K562 (cell line): ENCODE data around the gene SULT1A2. TPM values are rescaled to one million over a fixed set of nuclear protein-coding genes. Genes with fewer than 3 reads are reported as not detected.
"Not testable (repeated sequence)": the region's sequence is repeated elsewhere in the genome, so short reads cannot be mapped to it uniquely, and the experiment has no call there.

Experiments
- ATAC-seq: fragments of 200-7000 bp; cut with Tn5 transposase; 3 replicates; pipeline ENCODE4 v1.9.1; 2020; ENCODE audit warnings: moderate library complexity
- BruUV-seq: library from RNA; stranded (reverse); fragments of 400-500 nt; replicated peaks from 2 replicates; lab custom pipeline; 2021; lab: Mats Ljungman, UMichigan
- CTCF ChIA-PET: fragments of 300-600 bp; formaldehyde crosslinking; extraction: SDS; loops from one replicate; lab custom pipeline; 2021; ENCODE audit warnings: low intra/inter-chr PET ratio; lab: Yijun Ruan, JAX
- POLR2A ChIA-PET: fragments of 300-600, 350-650 bp; sonication (Branson Sonifier 250); formaldehyde crosslinking; extraction: SDS; loops from one replicate; lab custom pipeline; 2021; ENCODE audit warnings: antibody characterized with exemption, inconsistent platforms; lab: Yijun Ruan, JAX
- DNase-seq, 4 experiments: peaks; one replicate each; pipeline versions ENCODE4 v3.0.0 to v3.0.0-alpha.2; 2011 to 2018; ENCODE audit warnings: low spot score in 3 of 4, mixed read lengths in 3 of 4; ENCODE audit errors: extremely low read depth in 1 of 4
- FAIRE-seq: peaks from 2 replicates; lab custom pipeline; 2011; peaks lifted over from hg19 to GRCh38; lab: Jason Lieb, UNC
- H2AFZ ChIP-seq: 2 replicates; pipeline ENCODE4 v1.6.0; 2011; ENCODE audit warnings: low read depth, low read length, control low read depth, inconsistent platforms
- H3K27ac ChIP-seq: fragments of 200-600 bp; 3 replicates; pipeline ENCODE4 v1.8.0; 2011; ENCODE audit warnings: low read depth, mild to moderate bottlenecking, control low read depth, inconsistent platforms, low read length, moderate library complexity, mixed read lengths; ENCODE audit errors: extremely low read depth
- H3K27me3 ChIP-seq, 2 experiments: fragments of 300-600 bp in 1 of 2; 2 replicates in 1 of 2; 3 replicates in 1 of 2; pipeline versions ENCODE4 v1.6.0 to v1.8.0; 2011; ENCODE audit warnings: inconsistent platforms in 2 of 2, low read length in 2 of 2, mild to moderate bottlenecking in 1 of 2, mixed read lengths in 1 of 2, moderate library complexity in 1 of 2; ENCODE audit not compliant: control insufficient read depth in 2 of 2, insufficient read depth in 2 of 2
- H3K36me3 ChIP-seq: fragments of 300-600 bp; 3 replicates; pipeline ENCODE4 v1.8.0; 2011; ENCODE audit warnings: mild to moderate bottlenecking, low read length, inconsistent platforms; ENCODE audit not compliant: control insufficient read depth, insufficient read depth
- H3K4me1 ChIP-seq, 2 experiments: fragments of 200-600 bp in 1 of 2; replicated peaks in 1 of 2; 2 replicates in 1 of 2; 3 replicates in 1 of 2; pipeline versions ENCODE4 v1.5.1 to v1.8.0; 2011; ENCODE audit warnings: inconsistent platforms in 2 of 2, low read length in 2 of 2, mild to moderate bottlenecking in 1 of 2, mixed read lengths in 1 of 2, moderate library complexity in 1 of 2; ENCODE audit not compliant: control insufficient read depth in 2 of 2, insufficient read depth in 2 of 2
- H3K4me2 ChIP-seq: 2 replicates; pipeline ENCODE4 v1.6.1; 2011; ENCODE audit warnings: low read length, control low read depth, inconsistent platforms, mixed read lengths; ENCODE audit not compliant: insufficient read depth
- H3K4me3 ChIP-seq: fragments of 200-600 bp; sonication (generic), shearing (Covaris generic); 2 replicates; pipeline ENCODE4 v1.5.1; 2016; ENCODE audit warnings: control low read depth, inconsistent platforms
- H3K79me2 ChIP-seq: fragments of 200-600 bp; 3 replicates; pipeline ENCODE4 v1.8.0; 2011; ENCODE audit warnings: low read length, inconsistent platforms; ENCODE audit not compliant: control insufficient read depth, insufficient read depth
- H3K9ac ChIP-seq, 2 experiments: 2 replicates each; pipeline versions ENCODE4 v1.6.0 to v1.6.1; 2011; ENCODE audit warnings: low read depth in 2 of 2, low read length in 2 of 2, control low read depth in 1 of 2, inconsistent platforms in 1 of 2, mild to moderate bottlenecking in 1 of 2, mixed read lengths in 1 of 2; ENCODE audit not compliant: insufficient read depth in 1 of 2
- H3K9me1 ChIP-seq: one replicate; pipeline ENCODE4 v1.6.0; 2011; ENCODE audit warnings: inconsistent platforms, mild to moderate bottlenecking, low read length, moderate library complexity; ENCODE audit not compliant: control insufficient read depth, insufficient read depth
- H3K9me3 ChIP-seq: replicated peaks from 2 replicates; pipeline ENCODE4 v1.5.1; 2011; ENCODE audit warnings: low read depth, low read length, inconsistent platforms; ENCODE audit not compliant: control insufficient read depth, insufficient read depth
- H4K20me1 ChIP-seq: replicated peaks from 2 replicates; pipeline ENCODE4 v1.6.1; 2011; ENCODE audit warnings: low read length, inconsistent platforms, mixed read lengths; ENCODE audit not compliant: control insufficient read depth, insufficient read depth
- ARNT ChIP-seq, 2 experiments: fragments of 450-650 bp; IDR thresholded peaks; 2 replicates each; pipeline ENCODE4 v1.6.1; 2016; ENCODE audit warnings: mild to moderate bottlenecking in 1 of 2
- CTBP1 ChIP-seq: fragments of 450-650 bp; IDR thresholded peaks from 2 replicates; pipeline ENCODE4 v1.6.1; 2016; ENCODE audit warnings: borderline replicate concordance
- GATAD2B ChIP-seq: fragments of 450-650 bp; IDR thresholded peaks from 2 replicates; pipeline ENCODE4 v1.6.1; 2017; ENCODE audit warnings: mild to moderate bottlenecking, borderline replicate concordance
- HDGF ChIP-seq: fragments of 450-650 bp; IDR thresholded peaks from 2 replicates; pipeline ENCODE4 v1.6.1; 2016
- HMGN3 ChIP-seq: IDR thresholded peaks from 2 replicates; pipeline ENCODE4 v1.6.1; 2011; ENCODE audit warnings: borderline replicate concordance, low read depth, mild to moderate bottlenecking, mixed read lengths, low read length; ENCODE audit not compliant: insufficient read length; ENCODE audit errors: extremely low read depth
- MAFF ChIP-seq: IDR thresholded peaks from 2 replicates; pipeline ENCODE4 v1.6.1; 2012; ENCODE audit warnings: low read length, improper control_type of control experiment
- MBD1 ChIP-seq: fragments of 250-450 bp; sonication (Bioruptor Pico); IDR thresholded peaks from 2 replicates; pipeline ENCODE4 v1.8.0; 2022; ENCODE audit warnings: inconsistent platforms
- SAFB ChIP-seq: fragments of 200-400 bp; formaldehyde crosslinking; IDR thresholded peaks from 2 replicates; pipeline ENCODE4 v1.6.1; 2017; ENCODE audit warnings: low read depth, low read length, borderline replicate concordance
- VEZF1 ChIP-seq: fragments of 200-800 bp; sonication (Bioruptor generic); IDR thresholded peaks from 2 replicates; pipeline ENCODE4 v1.6.1; 2017; ENCODE audit warnings: missing genetic modification characterization, missing compliant biosample characterization
- ZKSCAN3 ChIP-seq: fragments of 250-450 bp; sonication (Bioruptor Pico); IDR thresholded peaks from 2 replicates; pipeline ENCODE4 v1.4.0; 2020
- ZNF121 ChIP-seq: sonication (generic); formaldehyde crosslinking; conservative IDR thresholded peaks from 2 replicates; pipeline ENCODE4 v1.8.0; 2022; ENCODE audit warnings: missing genetic modification reagents
- ZNF232 ChIP-seq: sonication (generic); formaldehyde crosslinking; IDR thresholded peaks from 2 replicates; pipeline ENCODE4 v1.8.0; 2022; ENCODE audit warnings: mild to moderate bottlenecking, missing genetic modification reagents
- ZNF263 ChIP-seq: sonication (generic); formaldehyde crosslinking; IDR thresholded peaks from 2 replicates; pipeline ENCODE4 v1.8.0; 2022; ENCODE audit warnings: mild to moderate bottlenecking, missing genetic modification reagents, borderline replicate concordance
- ZNF436 ChIP-seq: fragments of 250-450, 450-650 bp; sonication (Bioruptor Pico); formaldehyde crosslinking; IDR thresholded peaks from 2 replicates; pipeline ENCODE4 v1.7.0; 2020; ENCODE audit warnings: mild to moderate bottlenecking
- ZNF445 ChIP-seq: fragments of 250-450 bp; sonication (Bioruptor Pico); IDR thresholded peaks from 2 replicates; pipeline ENCODE4 v1.4.0; 2020; ENCODE audit warnings: low read depth, mild to moderate bottlenecking, moderate library complexity
- WGBS: fragments of 100-300 bp; shearing (Covaris generic); methylation state at CpG from one replicate; pipeline ENCODE4 v1.1.6; 2016; ENCODE audit warnings: low coverage, mixed read lengths; ENCODE audit not compliant: insufficient coverage; ENCODE audit errors: missing lambda C conversion rate; 5-methylcytosine and 5-hydroxymethylcytosine counted together
- in situ Hi-C: fragments of 300-500 bp; cut with MboI; formaldehyde crosslinking; loops from 4 replicates; pipeline ENCODE4 v1.15.0; 2018; ENCODE audit warnings: inconsistent platforms, mixed read lengths
- intact Hi-C: fragments of 100-400 bp; cut with micrococcal nuclease; formaldehyde crosslinking; loops from 2 replicates; pipeline ENCODE4 v1.14.2; 2022
- polyA plus RNA-seq, 8 experiments: library from polyadenylated mRNA; depleted of rRNA in 4 of 8; stranded (reverse) in 5 of 8; unstranded in 3 of 8; fragments of >200 nt; fragmentation: Nextera tagmentation in 2 of 8; fragmentation: Illumina TruSeq in 1 of 8; extraction: Ambion mirVana in 2 of 8; extraction: Trizol in 1 of 8; gene quantifications; 2 replicates each; pipeline versions ENCODE4 v1.2.1 to v1.2.3, GENCODE V29; 2011 to 2014; ENCODE audit warnings: inconsistent platforms in 1 of 8, missing spikeins in 1 of 8
- total RNA-seq, 7 experiments: library from RNA; depleted of rRNA in 6 of 7; stranded (reverse); fragments of >200 nt in 6 of 7; fragmentation: Illumina TruSeq in 2 of 7; extraction: Trizol in 2 of 7; gene quantifications; 2 replicates each; pipeline versions ENCODE4 v1.2.1 to v1.2.3, GENCODE V29; 2011 to 2021; ENCODE audit warnings: low replicate concordance in 1 of 7

Gene SULT1A2
- total and polyA plus RNA-seq, 9 of the 15 experiments (the other 6 are each of a cell fraction or from before 2014, with no cell fraction given) = 0.73 to 3.2 (median 1.7) TPM

- H3K27ac ChIP-seq, H3K9ac ChIP-seq, H3K4me3 ChIP-seq, H3K27me3 ChIP-seq, BruUV-seq, H3K36me3 ChIP-seq, H3K9me1 ChIP-seq, CTCF ChIA-PET, H3K9me3 ChIP-seq, DNase-seq, H3K4me2 ChIP-seq, H3K4me1 ChIP-seq, intact Hi-C loops, POLR2A ChIA-PET, H3K79me2 ChIP-seq, FAIRE-seq, H2AFZ ChIP-seq, ATAC-seq, H4K20me1 ChIP-seq: not testable (repeated sequence)
- TF ChIP-seq ZNF121 = peak; percentile 32
- in situ Hi-C loops = loop anchor here (25.0 kb wide), 4 partner anchors 92 to 1592 kb away; partner anchors contain the start of genes EIF3C and EIF3CL
- WGBS = 0% methylated on average over 1 of the region's 1 CpG
Measured at GRCh38 chr16:28620316-28620715, 23.5 kb upstream of the SULT1A2 start.

GRCh38 chr16:28617874-28618273 is 21.0 kb upstream of the SULT1A2 start:
- Histone ChIP-seq H4K20me1 (no peaks in the 10 kb centered on the region), H3K27ac (no peak overlapping the region), H3K9me3 (no peaks in the 10 kb centered on the region), H3K4me3 (no peak overlapping the region), H3K79me2 (no peaks in the 10 kb centered on the region), H3K9ac (no peak overlapping the region), H3K4me1 (no peaks in the 10 kb centered on the region), H3K9me1 (no peaks in the 10 kb centered on the region), H3K27me3 (no peaks in the 10 kb centered on the region; a peak in 2 of 5 replicates), H3K4me2 (no peak overlapping the region), H3K36me3 (no peaks in the 10 kb centered on the region), H2AFZ (no peak overlapping the region)
- 24% methylated on average over 4 of the region's 4 CpGs for WGBS
- intact Hi-C loops (no loop called here), in situ Hi-C loops (loop anchor here (25.0 kb wide), 4 partner anchors 94 to 1594 kb away; partner anchors contain the start of genes EIF3C and EIF3CL)
- no peak for FAIRE-seq
- BruUV-seq = no TSS peak
- no peak for ATAC-seq
- no peak for DNase-seq
- ChIA-PET CTCF (no interaction called here), POLR2A (no interaction called here)
- TF ChIP-seq MAFF = no peak
- no peak for TF ChIP-seq CTBP1
- TF ChIP-seq VEZF1 = no peak
- TF ChIP-seq GATAD2B = no peak
- TF ChIP-seq ZNF232 (CRISPR knock-in tag) = no peak
- TF ChIP-seq ARNT (IDR thresholded peaks at IDR 0.05) = no peak
- no peak for TF ChIP-seq ZKSCAN3 (CRISPR knock-in tag)
- TF ChIP-seq MBD1 (CRISPR knock-in tag) = no peak
- TF ChIP-seq HMGN3 = no peak
- TF ChIP-seq ZNF436 = no peak
- TF ChIP-seq SAFB = no peak
- no peak for TF ChIP-seq ZNF445 (CRISPR knock-in tag)
- TF ChIP-seq HDGF = no peak
- TF ChIP-seq ZNF263 (CRISPR knock-in tag) = no peak
